ENCODE data around the gene KHDRBS2. TPM values are rescaled to one million over a fixed set of nuclear protein-coding genes. Genes with fewer than 3 reads are reported as not detected.

The KHDRBS2 gene
- total RNA-seq, 1 experiment from 2014 or later = 2.7 TPM

DNA sequence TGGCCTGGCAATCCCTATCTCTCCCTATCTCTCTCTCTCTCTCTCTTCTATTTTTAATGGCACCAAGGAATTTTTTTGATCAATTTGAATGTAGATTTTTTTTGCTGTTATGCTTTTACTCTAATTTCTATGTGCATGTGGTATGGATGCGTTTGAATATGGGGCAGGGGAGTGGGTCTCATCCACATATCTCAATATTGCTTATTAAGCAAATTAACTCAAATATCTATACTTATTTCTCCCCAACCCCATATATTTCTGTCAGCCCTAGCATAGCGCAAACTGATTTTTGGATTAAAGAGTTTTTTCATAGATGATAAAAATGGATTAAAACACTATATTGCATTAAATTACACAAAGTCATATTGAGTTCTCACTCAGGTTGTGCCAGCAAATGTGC is 210.2 kb downstream of the KHDRBS2 start:
- H2BK12ac ChIP-seq (ENCODE audit: insufficient read length, low read depth, low read length) = no peak overlapping the region
- no peaks in the 10 kb centered on the region for H3K23me2 ChIP-seq (ENCODE audit: insufficient read length, low read depth, low read length, poor library complexity, severe bottlenecking)
- H3K4me1 Mint-ChIP-seq = no peaks in the 10 kb centered on the region
- DNase-seq = no peak
- H3K79me1 ChIP-seq (ENCODE audit: insufficient read depth, low read depth, low read length, poor library complexity, severe bottlenecking) = no peaks in the 10 kb centered on the region
- H3K27me3 Mint-ChIP-seq (ENCODE audit: low read depth) = no peaks in the 10 kb centered on the region
- H3K9me3 ChIP-seq (ENCODE audit: control insufficient read depth, low read depth, low read length) = no peaks in the 10 kb centered on the region
- no CpG with 5 or more reads among the region's 2 CpGs for WGBS (ENCODE audit: extremely low coverage, insufficient read length, low lambda C conversion rate)
- H2BK20ac ChIP-seq (ENCODE audit: low read depth, low read length, poor library complexity, severe bottlenecking) = no peak overlapping the region
- no peak overlapping the region for H3K56ac ChIP-seq (ENCODE audit: insufficient read length, low read depth, low read length)
- no peak overlapping the region for H4K5ac ChIP-seq (ENCODE audit: insufficient read length, low read depth, low read length)
- H2BK15ac ChIP-seq (ENCODE audit: low read depth, low read length) = no peak overlapping the region
- peaks cover 6 to 11% of the 10 kb centered on the region in 2 experiments; a peak in 4 of 5 replicates for H3K9me3 Mint-ChIP-seq
- H3K4me2 ChIP-seq (ENCODE audit: insufficient read depth, insufficient read length, low read length) = no peak overlapping the region
- no peak overlapping the region for H3K4me3 Mint-ChIP-seq
- H2BK120ac ChIP-seq (ENCODE audit: low read depth, low read length, poor library complexity, severe bottlenecking) = no peak overlapping the region
- no peak overlapping the region for H3K4ac ChIP-seq (ENCODE audit: low read depth, low read length)
- H3K23ac ChIP-seq (ENCODE audit: insufficient read length, low read depth, low read length) = no peak overlapping the region
- H2AK5ac ChIP-seq (ENCODE audit: insufficient read length, low read length) = no peak overlapping the region
- H3K27ac Mint-ChIP-seq = no peak overlapping the region
- no peak overlapping the region for H2BK5ac ChIP-seq (ENCODE audit: insufficient read length, low read length)
- no peaks in the 10 kb centered on the region for H3K4me1 ChIP-seq (ENCODE audit: insufficient read depth, low read length)
- H3K36me3 Mint-ChIP-seq (ENCODE audit: insufficient read depth in 1 of 3, low read depth in 3 of 3) = peaks cover 8 to 17% (median 16%) of the 10 kb centered on the region in 3 experiments
- no peaks in the 10 kb centered on the region for H4K20me1 ChIP-seq (ENCODE audit: control insufficient read depth, insufficient read depth, insufficient read length)
- H3K9ac ChIP-seq (ENCODE audit: extremely low read depth, insufficient read length, low read length) = no peak overlapping the region
- H2AFZ ChIP-seq (ENCODE audit: low read length) = no peak overlapping the region
- no peak overlapping the region for H3K14ac ChIP-seq (ENCODE audit: insufficient read depth, low read length)
- H3K27ac ChIP-seq (ENCODE audit: insufficient read length, low read depth, low read length) = no peak overlapping the region
- no peak overlapping the region for H4K91ac ChIP-seq (ENCODE audit: insufficient read length, low read depth, low read length)
- H4K8ac ChIP-seq (replicated peaks; ENCODE audit: insufficient read length, low read depth, low read length) = no peak overlapping the region
- no peaks in the 10 kb centered on the region for H3K79me2 ChIP-seq (ENCODE audit: insufficient read depth, low read length)
- no peak overlapping the region for H3T11ph ChIP-seq (ENCODE audit: low read length)
- H3K18ac ChIP-seq (ENCODE audit: insufficient read length, low read depth, low read length) = no peak overlapping the region
- TF ChIP-seq, protein P1, sequence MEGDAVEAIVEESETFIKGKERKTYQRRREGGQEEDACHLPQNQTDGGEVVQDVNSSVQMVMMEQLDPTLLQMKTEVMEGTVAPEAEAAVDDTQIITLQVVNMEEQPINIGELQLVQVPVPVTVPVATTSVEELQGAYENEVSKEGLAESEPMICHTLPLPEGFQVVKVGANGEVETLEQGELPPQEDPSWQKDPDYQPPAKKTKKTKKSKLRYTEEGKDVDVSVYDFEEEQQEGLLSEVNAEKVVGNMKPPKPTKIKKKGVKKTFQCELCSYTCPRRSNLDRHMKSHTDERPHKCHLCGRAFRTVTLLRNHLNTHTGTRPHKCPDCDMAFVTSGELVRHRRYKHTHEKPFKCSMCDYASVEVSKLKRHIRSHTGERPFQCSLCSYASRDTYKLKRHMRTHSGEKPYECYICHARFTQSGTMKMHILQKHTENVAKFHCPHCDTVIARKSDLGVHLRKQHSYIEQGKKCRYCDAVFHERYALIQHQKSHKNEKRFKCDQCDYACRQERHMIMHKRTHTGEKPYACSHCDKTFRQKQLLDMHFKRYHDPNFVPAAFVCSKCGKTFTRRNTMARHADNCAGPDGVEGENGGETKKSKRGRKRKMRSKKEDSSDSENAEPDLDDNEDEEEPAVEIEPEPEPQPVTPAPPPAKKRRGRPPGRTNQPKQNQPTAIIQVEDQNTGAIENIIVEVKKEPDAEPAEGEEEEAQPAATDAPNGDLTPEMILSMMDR (conservative IDR thresholded peaks at IDR 0.05) = no peak
- no peaks in the 10 kb centered on the region for H3K27me3 ChIP-seq (ENCODE audit: insufficient read depth, low read length)

All from H9 (cell line).